KMS-11 (cell line): Measurements from ENCODE around the gene TTC38.

Source experiments
- H2AFZ ChIP-seq: fragments of 200-600 bp; sonication (generic); 2 replicates; pipeline ENCODE4 v1.6.1; 2016; ENCODE audit warnings: antibody characterized with exemption, mixed run types, low read depth
- H3K27ac ChIP-seq: fragments of 200-600 bp; sonication (generic); 2 replicates; pipeline ENCODE4 v1.6.1; 2016; ENCODE audit warnings: mild to moderate bottlenecking, mixed run types
- H3K27me3 ChIP-seq: fragments of 200-600 bp; sonication (generic); 2 replicates; pipeline ENCODE4 v1.6.1; 2017; ENCODE audit warnings: mild to moderate bottlenecking, low read depth, mixed run types, moderate library complexity; ENCODE audit not compliant: insufficient read depth
- H3K36me3 ChIP-seq: fragments of 200-600 bp; sonication (generic); 2 replicates; pipeline ENCODE4 v1.6.1; 2017; ENCODE audit warnings: mild to moderate bottlenecking, mixed run types; ENCODE audit not compliant: insufficient read depth
- H3K4me1 ChIP-seq: fragments of 200-600 bp; sonication (generic); 2 replicates; pipeline ENCODE4 v1.6.1; 2016; ENCODE audit warnings: mild to moderate bottlenecking, low read depth, mixed run types; ENCODE audit not compliant: poor library complexity, severe bottlenecking
- H3K4me2 ChIP-seq: fragments of 200-600 bp; sonication (generic); 2 replicates; pipeline ENCODE4 v1.7.0; 2016; ENCODE audit warnings: mild to moderate bottlenecking, mixed run types
- H3K4me3 ChIP-seq: fragments of 200-600 bp; sonication (generic); IDR thresholded peaks from 2 replicates; pipeline ENCODE4 v1.6.1; 2017; ENCODE audit warnings: low read depth, low read length, mixed read lengths; ENCODE audit not compliant: insufficient read depth
- H3K79me2 ChIP-seq: fragments of 200-600 bp; sonication (generic); 2 replicates; pipeline ENCODE4 v1.6.1; 2016; ENCODE audit warnings: low read depth, mixed run types; ENCODE audit not compliant: insufficient read depth
- H3K9ac ChIP-seq: fragments of 200-600 bp; sonication (generic); 2 replicates; pipeline ENCODE4 v1.6.1; 2016; ENCODE audit warnings: mild to moderate bottlenecking, mixed run types
- H4K20me1 ChIP-seq: fragments of 200-600 bp; sonication (generic); 2 replicates; pipeline ENCODE4 v1.6.1; 2016; ENCODE audit warnings: mild to moderate bottlenecking, mixed run types; ENCODE audit not compliant: insufficient read depth
- TF ChIP-seq, protein P1 (sequence below): fragments of 200-600 bp; sonication (generic); conservative IDR thresholded peaks from 2 replicates; pipeline ENCODE4 v1.6.1; 2017; ENCODE audit warnings: low read depth, mild to moderate bottlenecking, antibody characterized with exemption, low read length, moderate library complexity, mixed read lengths

Gene TTC38

GRCh38 chr22:46327691-46328465 lies 60.1 kb downstream of the TTC38 start:
- H3K79me2 ChIP-seq, result no peaks in the 10 kb centered on the region
- H3K36me3 ChIP-seq, result no peaks in the 10 kb centered on the region; the same call in 1 of the 2 replicates
- TF ChIP-seq, protein P1, sequence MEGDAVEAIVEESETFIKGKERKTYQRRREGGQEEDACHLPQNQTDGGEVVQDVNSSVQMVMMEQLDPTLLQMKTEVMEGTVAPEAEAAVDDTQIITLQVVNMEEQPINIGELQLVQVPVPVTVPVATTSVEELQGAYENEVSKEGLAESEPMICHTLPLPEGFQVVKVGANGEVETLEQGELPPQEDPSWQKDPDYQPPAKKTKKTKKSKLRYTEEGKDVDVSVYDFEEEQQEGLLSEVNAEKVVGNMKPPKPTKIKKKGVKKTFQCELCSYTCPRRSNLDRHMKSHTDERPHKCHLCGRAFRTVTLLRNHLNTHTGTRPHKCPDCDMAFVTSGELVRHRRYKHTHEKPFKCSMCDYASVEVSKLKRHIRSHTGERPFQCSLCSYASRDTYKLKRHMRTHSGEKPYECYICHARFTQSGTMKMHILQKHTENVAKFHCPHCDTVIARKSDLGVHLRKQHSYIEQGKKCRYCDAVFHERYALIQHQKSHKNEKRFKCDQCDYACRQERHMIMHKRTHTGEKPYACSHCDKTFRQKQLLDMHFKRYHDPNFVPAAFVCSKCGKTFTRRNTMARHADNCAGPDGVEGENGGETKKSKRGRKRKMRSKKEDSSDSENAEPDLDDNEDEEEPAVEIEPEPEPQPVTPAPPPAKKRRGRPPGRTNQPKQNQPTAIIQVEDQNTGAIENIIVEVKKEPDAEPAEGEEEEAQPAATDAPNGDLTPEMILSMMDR, result no peak
- H4K20me1 ChIP-seq, result no peaks in the 10 kb centered on the region
- H3K4me1 ChIP-seq, result peaks cover under 1% of the 10 kb centered on the region
- no peak overlapping the region for H3K4me3 ChIP-seq
- H3K9ac ChIP-seq, result no peak overlapping the region
- no peak overlapping the region for H3K27ac ChIP-seq
- H3K4me2 ChIP-seq, result no peak overlapping the region
- no peak overlapping the region for H2AFZ ChIP-seq
- H3K27me3 ChIP-seq, result no peaks in the 10 kb centered on the region

- H3K27ac ChIP-seq, result no peak overlapping the region
- no peaks in the 10 kb centered on the region; the same call in 1 of the 2 replicates for H3K36me3 ChIP-seq
- H3K4me1 ChIP-seq, result peaks cover 9% of the 10 kb centered on the region
- no peak overlapping the region for H3K4me3 ChIP-seq
- H3K4me2 ChIP-seq, result no peak overlapping the region
- H3K27me3 ChIP-seq, result no peaks in the 10 kb centered on the region
- H4K20me1 ChIP-seq, result no peaks in the 10 kb centered on the region
- H3K79me2 ChIP-seq, result no peaks in the 10 kb centered on the region
- no peak overlapping the region for H2AFZ ChIP-seq
- H3K9ac ChIP-seq, result no peak overlapping the region
- TF ChIP-seq, protein P1, result no peak
These were observed 61.0 kb downstream of the TTC38 start for GRCh38 chr22:46328797-46329196.

- Histone ChIP-seq H4K20me1 (no peaks in the 10 kb centered on the region), H3K79me2 (no peaks in the 10 kb centered on the region), H2AFZ (no peak overlapping the region), H3K27ac (no peak overlapping the region), H3K4me3 (no peak overlapping the region), H3K36me3 (no peaks in the 10 kb centered on the region; the same call in 1 of the 2 replicates), H3K9ac (no peak overlapping the region), H3K4me2 (no peak overlapping the region), H3K4me1 (peaks cover 16% of the 10 kb centered on the region), H3K27me3 (no peaks in the 10 kb centered on the region)
- TF ChIP-seq, protein P1, result no peak
These were observed 61.8 kb downstream of the TTC38 start for GRCh38 chr22:46329616-46330015.

- Histone ChIP-seq H2AFZ (no peak overlapping the region), H3K27me3 (no peaks in the 10 kb centered on the region), H3K4me3 (no peak overlapping the region), H3K79me2 (no peaks in the 10 kb centered on the region; the same call in 1 of the 2 replicates), H4K20me1 (no peaks in the 10 kb centered on the region), H3K4me1 (peaks cover 16% of the 10 kb centered on the region), H3K27ac (no peak overlapping the region), H3K36me3 (no peaks in the 10 kb centered on the region; the same call in 1 of the 2 replicates), H3K9ac (no peak overlapping the region), H3K4me2 (no peak overlapping the region)
- TF ChIP-seq, protein P1, result no peak
These were observed 62.6 kb downstream of the TTC38 start for GRCh38 chr22:46330426-46330825.
